Chondrocyte (in vitro differentiated cells): ENCODE measurements around the gene TIGD4. TPM values are rescaled to one million over a fixed set of nuclear protein-coding genes. Genes with fewer than 3 reads are reported as not detected.
"Not testable (repeated sequence)": the region's sequence is repeated elsewhere in the genome, so short reads cannot be mapped to it uniquely, and the experiment has no call there.

Source experiments
- DNase-seq: peaks from one replicate; pipeline ENCODE4 v3.0.0; 2021; ENCODE audit warnings: mixed read lengths, low spot score
- H3K27ac Mint-ChIP-seq: one replicate; pipeline ENCODE4 v1.8.0; 2021; ENCODE audit warnings: mild to moderate bottlenecking, moderate library complexity, mixed read lengths; ENCODE audit not compliant: unreplicated experiment
- H3K27me3 Mint-ChIP-seq: 2 replicates; pipeline ENCODE4 v1.8.0; 2021; ENCODE audit warnings: low read depth, mixed read lengths
- H3K36me3 Mint-ChIP-seq: 2 replicates; pipeline ENCODE4 v1.8.0; 2021; ENCODE audit warnings: low read depth, mixed read lengths
- H3K4me1 Mint-ChIP-seq: 2 replicates; pipeline ENCODE4 v1.8.0; 2021; ENCODE audit warnings: low read depth, mild to moderate bottlenecking, mixed read lengths
- H3K4me3 Mint-ChIP-seq: one replicate; pipeline ENCODE4 v1.8.0; 2021; ENCODE audit warnings: mild to moderate bottlenecking, moderate library complexity, mixed read lengths; ENCODE audit not compliant: unreplicated experiment
- H3K9me3 Mint-ChIP-seq: 2 replicates; pipeline ENCODE4 v1.8.0; 2021; ENCODE audit warnings: low read depth, mixed read lengths
- total RNA-seq: library from RNA; stranded (reverse); gene quantifications from 3 replicates; pipeline ENCODE4 v1.2.1, GENCODE V29; 2021
- TF ChIP-seq, protein P1 (sequence below): fragments of 200-600 bp; sonication (generic); IDR thresholded peaks from 2 replicates; pipeline ENCODE4 v1.5.0; 2021; ENCODE audit warnings: antibody characterized with exemption, mild to moderate bottlenecking, moderate library complexity

The TIGD4 gene
- total RNA-seq, 1 donor from 2014 or later, result 0.20 TPM

- Mint-ChIP-seq H3K27me3 (peaks cover 5% of the 10 kb centered on the region), H3K4me3 (no peak overlapping the region), H3K36me3 (no peaks in the 10 kb centered on the region), H3K9me3 (no peaks in the 10 kb centered on the region), H3K27ac (no peak overlapping the region), H3K4me1 (peaks cover 13% of the 10 kb centered on the region)
- TF ChIP-seq, protein P1, sequence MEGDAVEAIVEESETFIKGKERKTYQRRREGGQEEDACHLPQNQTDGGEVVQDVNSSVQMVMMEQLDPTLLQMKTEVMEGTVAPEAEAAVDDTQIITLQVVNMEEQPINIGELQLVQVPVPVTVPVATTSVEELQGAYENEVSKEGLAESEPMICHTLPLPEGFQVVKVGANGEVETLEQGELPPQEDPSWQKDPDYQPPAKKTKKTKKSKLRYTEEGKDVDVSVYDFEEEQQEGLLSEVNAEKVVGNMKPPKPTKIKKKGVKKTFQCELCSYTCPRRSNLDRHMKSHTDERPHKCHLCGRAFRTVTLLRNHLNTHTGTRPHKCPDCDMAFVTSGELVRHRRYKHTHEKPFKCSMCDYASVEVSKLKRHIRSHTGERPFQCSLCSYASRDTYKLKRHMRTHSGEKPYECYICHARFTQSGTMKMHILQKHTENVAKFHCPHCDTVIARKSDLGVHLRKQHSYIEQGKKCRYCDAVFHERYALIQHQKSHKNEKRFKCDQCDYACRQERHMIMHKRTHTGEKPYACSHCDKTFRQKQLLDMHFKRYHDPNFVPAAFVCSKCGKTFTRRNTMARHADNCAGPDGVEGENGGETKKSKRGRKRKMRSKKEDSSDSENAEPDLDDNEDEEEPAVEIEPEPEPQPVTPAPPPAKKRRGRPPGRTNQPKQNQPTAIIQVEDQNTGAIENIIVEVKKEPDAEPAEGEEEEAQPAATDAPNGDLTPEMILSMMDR, result no peak
- DNase-seq, result no peak
Measured at GRCh38 chr4:152773953-152774352, 5.6 kb downstream of the TIGD4 start.

DNA sequence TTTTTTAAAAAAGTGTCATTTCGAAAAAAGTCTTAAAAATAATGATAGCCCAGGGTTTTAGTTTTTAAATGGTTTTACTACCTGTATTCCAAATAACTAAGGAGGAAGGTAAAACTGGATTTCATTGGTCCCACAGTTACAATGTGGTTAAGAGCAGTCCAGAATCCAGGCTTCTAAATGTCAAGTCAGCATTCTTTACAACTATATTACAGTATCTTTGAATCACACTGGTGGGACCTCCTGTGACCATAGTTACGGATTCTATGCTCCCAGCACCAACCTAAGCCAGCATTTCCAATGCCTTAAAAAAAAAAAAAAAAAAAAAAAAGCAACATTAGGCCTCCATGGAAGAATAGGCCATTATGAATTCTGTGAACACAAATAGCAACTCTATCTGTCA lies 6.2 kb downstream of the TIGD4 start:
- Mint-ChIP-seq H3K36me3 (no peaks in the 10 kb centered on the region), H3K4me1 (peaks cover 7% of the 10 kb centered on the region), H3K9me3 (no peaks in the 10 kb centered on the region), H3K27ac (no peak overlapping the region), H3K4me3 (no peak overlapping the region), H3K27me3 (peaks cover 5% of the 10 kb centered on the region)
- TF ChIP-seq, protein P1, result no peak
- no peak for DNase-seq

DNA sequence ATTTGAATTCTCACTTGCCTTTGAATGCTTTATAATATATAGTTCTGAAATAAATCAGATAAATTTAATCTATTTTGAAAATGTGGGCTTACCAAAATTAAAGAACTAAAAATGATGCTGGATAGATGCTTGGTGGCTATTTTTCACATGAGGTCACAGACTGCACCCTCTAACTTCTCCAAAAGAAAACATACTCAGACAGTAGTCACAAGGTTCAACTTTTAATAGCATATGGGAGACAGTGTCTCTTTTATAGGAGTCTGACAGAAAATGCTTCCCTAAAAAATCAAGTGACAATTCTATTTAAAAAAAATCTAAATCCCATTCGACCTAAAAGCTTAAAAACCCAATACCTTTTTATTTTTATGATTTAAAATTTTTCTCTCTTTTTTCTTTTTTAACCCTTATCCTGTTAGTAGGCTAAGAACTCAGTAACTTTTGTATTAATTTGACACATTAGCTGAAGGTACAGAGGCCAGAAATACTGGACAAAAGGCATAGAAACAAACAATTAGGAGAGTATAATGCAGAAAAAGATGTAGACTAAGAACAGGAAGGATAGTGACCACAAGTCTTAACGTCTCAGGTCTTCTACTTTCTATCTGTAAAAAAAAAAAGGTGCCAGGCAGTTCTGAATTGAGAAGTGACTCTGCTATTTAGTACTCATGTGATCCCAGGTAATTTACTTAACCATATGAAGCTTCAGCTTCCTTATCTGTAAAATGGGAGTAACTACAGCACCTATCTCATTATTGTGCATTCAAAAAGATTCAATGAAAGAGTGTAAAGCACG lies 7.6 kb downstream of the TIGD4 start:
- Mint-ChIP-seq H3K4me1 (peaks cover 6% of the 10 kb centered on the region), H3K36me3 (no peaks in the 10 kb centered on the region), H3K27ac (peak overlapping the region; percentile 36), H3K27me3 (peaks cover 3% of the 10 kb centered on the region), H3K4me3 (no peak overlapping the region), H3K9me3 (no peaks in the 10 kb centered on the region)
- TF ChIP-seq, protein P1, result no peak
- no peak for DNase-seq

GRCh38 chr4:152765069-152765737 lies 14.3 kb downstream of the TIGD4 start:
- H3K36me3 Mint-ChIP-seq, result not testable (repeated sequence)

DNA sequence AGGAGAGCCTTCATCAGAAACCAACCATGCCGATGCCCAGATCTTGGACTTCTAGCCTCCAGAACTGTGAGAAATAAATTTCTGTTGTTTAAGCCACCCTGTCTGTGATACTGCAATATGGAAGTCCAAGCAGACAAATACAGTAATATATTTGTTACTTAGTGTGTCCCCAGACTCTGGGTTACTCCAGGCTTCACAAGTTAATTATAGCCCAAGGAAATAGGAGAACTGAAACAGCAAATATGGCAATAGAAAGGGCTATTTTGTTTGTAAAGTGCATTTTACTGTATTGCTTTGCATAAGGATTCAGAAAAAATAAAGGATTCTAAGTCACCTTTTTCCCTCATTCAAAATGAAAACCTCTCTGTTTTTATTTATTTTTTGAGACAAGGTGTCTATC lies 15.7 kb downstream of the TIGD4 start:
- TF ChIP-seq, protein P1, result no peak
- no peak overlapping the region for H3K4me3 Mint-ChIP-seq
- H3K9me3 Mint-ChIP-seq, result no peaks in the 10 kb centered on the region

More at GRCh38 chr4:152765069-152765737, 14.3 kb downstream of the TIGD4 start:
- not testable (repeated sequence) for H3K4me3 Mint-ChIP-seq, H3K4me1 Mint-ChIP-seq, H3K9me3 Mint-ChIP-seq, H3K27me3 Mint-ChIP-seq, DNase-seq, H3K27ac Mint-ChIP-seq

More for the DNA sequence above, 15.7 kb downstream of the TIGD4 start:
- Mint-ChIP-seq H3K36me3 (no peaks in the 10 kb centered on the region), H3K27me3 (peaks cover 7% of the 10 kb centered on the region), H3K27ac (no peak overlapping the region), H3K4me1 (no peaks in the 10 kb centered on the region)
- DNase-seq, result no peak
